GM12891 (cell line): ENCODE data around the gene EEFSEC.

Experiments used
- POLR2A ChIP-seq: IDR thresholded peaks from 2 replicates; pipeline ENCODE4 v1.6.1; 2011; ENCODE audit warnings: low read depth, low read length, control low read depth
- POLR2AphosphoS5 ChIP-seq: IDR thresholded peaks from 2 replicates; pipeline ENCODE4 v1.6.1; 2011; ENCODE audit warnings: low read depth, low read length, control low read depth
- POU2F2 ChIP-seq: IDR thresholded peaks from 2 replicates; pipeline ENCODE4 v1.6.1; 2011; ENCODE audit warnings: low read depth, mild to moderate bottlenecking, control low read depth, low read length, moderate library complexity
- SPI1 ChIP-seq: IDR thresholded peaks from 2 replicates; pipeline ENCODE4 v1.6.1; 2011; ENCODE audit warnings: low read depth, low read length, control low read depth

DNA sequence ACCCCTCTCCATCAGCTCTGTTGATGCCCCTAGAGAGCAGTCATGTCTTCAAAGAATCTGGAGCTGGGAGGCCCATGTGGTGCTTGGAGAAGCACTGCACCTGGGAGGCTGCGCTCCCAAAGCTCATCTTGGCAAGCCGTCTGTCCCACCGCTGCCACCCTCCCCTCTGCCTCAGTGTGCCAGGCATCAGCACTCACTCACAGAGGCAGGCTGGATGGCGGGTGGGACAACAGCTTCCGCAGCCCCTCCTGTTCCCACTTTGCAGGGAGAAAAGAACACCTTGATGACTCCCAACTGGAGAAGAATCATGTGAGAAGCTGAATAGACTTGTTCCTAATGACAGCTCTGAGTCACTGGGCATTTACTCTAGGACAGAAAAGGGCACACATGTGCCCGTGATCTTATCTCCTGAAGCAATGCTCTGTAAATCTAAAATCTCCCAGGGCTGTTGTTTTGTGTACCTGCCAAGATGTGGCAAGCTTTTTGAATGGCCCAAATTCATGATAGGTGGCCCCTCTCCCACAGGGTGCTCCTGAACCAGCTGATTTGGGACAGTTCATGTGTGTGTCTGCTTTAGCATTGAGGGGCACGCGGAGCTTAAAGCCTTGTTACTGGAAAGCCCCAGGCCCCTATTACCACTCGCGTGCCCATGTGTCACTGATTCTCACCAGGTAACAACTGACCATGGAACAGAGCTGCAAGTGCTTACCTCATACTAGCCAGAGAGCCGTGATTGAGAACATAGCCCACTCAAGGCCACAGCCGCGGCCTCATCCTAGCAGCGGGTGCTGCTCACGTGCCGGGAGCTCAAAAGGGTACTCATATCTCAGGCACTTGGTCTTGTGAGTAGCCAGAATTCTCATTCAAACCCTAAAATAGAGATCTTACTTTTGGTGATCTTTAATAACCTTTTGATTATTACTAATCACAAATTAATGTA, 209.0 kb downstream of the EEFSEC start:
- TF ChIP-seq POLR2A = no peak
- TF ChIP-seq POU2F2 = no peak
- TF ChIP-seq SPI1 = no peak
- no peak for TF ChIP-seq POLR2AphosphoS5
